HS-5 (cell line): Measurements from ENCODE around the gene ASCC3.

ENCODE experiments used
- DNase-seq: peaks from one replicate; pipeline ENCODE4 v3.0.0-alpha.2; 2012; ENCODE audit warnings: low read depth

Gene ASCC3

GRCh38 chr6:100491952-100492670, 389.0 kb downstream of the ASCC3 start:
- no peak for DNase-seq

GRCh38 chr6:100490065-100490464, 391.1 kb downstream of the ASCC3 start:
- no peak for DNase-seq

GRCh38 chr6:100488244-100488643, 392.9 kb downstream of the ASCC3 start:
- no peak for DNase-seq

GRCh38 chr6:100487638-100488037, 393.5 kb downstream of the ASCC3 start:
- no peak for DNase-seq

- DNase-seq = no peak
Measured at GRCh38 chr6:100485268-100485667, 395.9 kb downstream of the ASCC3 start.

GRCh38 chr6:100484474-100484873, 396.7 kb downstream of the ASCC3 start:
- DNase-seq = no peak

- DNase-seq = no peak
Measured at GRCh38 chr6:100482698-100483097, 398.4 kb downstream of the ASCC3 start.

- peak; percentile 35 for DNase-seq
Measured at GRCh38 chr6:100479179-100480035, 401.7 kb downstream of the ASCC3 start.

GRCh38 chr6:100475554-100476320, 405.4 kb downstream of the ASCC3 start:
- no peak for DNase-seq

- DNase-seq = no peak
Measured at GRCh38 chr6:100473182-100473581, 407.9 kb downstream of the ASCC3 start.

GRCh38 chr6:100472674-100473073, 408.5 kb downstream of the ASCC3 start:
- DNase-seq = peak; percentile 54

- no peak for DNase-seq
Measured at GRCh38 chr6:100470422-100471120, 410.6 kb downstream of the ASCC3 start.

- DNase-seq = no peak
Measured at GRCh38 chr6:100469101-100469859, 411.8 kb downstream of the ASCC3 start.

GRCh38 chr6:100468016-100468622, 413.0 kb downstream of the ASCC3 start:
- DNase-seq = no peak

GRCh38 chr6:100467129-100468015, 413.8 kb downstream of the ASCC3 start:
- DNase-seq = no peak

GRCh38 chr6:100466410-100467128, 414.6 kb downstream of the ASCC3 start:
- no peak for DNase-seq

- DNase-seq = no peak
Measured at GRCh38 chr6:100465701-100466409, 415.3 kb downstream of the ASCC3 start.
